ENCODE data around the gene TTYH3. TPM values are rescaled to one million over a fixed set of nuclear protein-coding genes. Genes with fewer than 3 reads are reported as not detected.

TTYH3 gene
- total RNA-seq, 1 donor from 2014 or later, result 31.5 TPM

DNA sequence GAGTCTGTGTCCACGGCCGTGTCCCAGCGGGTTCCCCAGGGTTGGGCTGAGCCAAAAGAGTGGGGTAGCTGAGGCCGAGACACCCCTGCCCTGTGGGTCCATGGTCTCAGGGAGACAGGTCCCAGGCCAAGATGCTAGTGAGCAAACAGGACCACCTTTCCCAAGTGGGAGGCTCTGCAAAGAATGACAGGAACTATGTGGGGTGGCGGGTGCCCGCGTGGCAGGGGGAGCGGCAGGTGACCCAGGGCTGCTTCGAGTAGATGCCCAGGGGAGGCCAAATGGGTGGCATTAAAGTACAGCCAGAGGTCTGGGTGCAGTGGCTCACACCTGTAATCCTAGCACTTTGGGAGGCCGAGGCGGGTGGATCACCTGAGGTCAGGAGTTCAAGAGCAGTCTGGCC lies 18.2 kb downstream of the TTYH3 start:
- no peak for DNase-seq

- no peak for DNase-seq
Observed at GRCh38 chr7:2650451-2650850, 18.7 kb downstream of the TTYH3 start.

GRCh38 chr7:2651336-2651735 lies 19.6 kb downstream of the TTYH3 start:
- no peak for DNase-seq

GRCh38 chr7:2651847-2652735 lies 20.3 kb downstream of the TTYH3 start:
- DNase-seq, result no peak

GRCh38 chr7:2652736-2653060 lies 20.9 kb downstream of the TTYH3 start:
- DNase-seq, result no peak

GRCh38 chr7:2654059-2654458 lies 22.3 kb downstream of the TTYH3 start:
- DNase-seq, result no peak

GRCh38 chr7:2655870-2656614 lies 24.3 kb downstream of the TTYH3 start:
- DNase-seq, result no peak

- no peak for DNase-seq
Observed at GRCh38 chr7:2657208-2657607, 25.4 kb downstream of the TTYH3 start.

- no peak for DNase-seq
Observed at GRCh38 chr7:2657920-2658671, 26.3 kb downstream of the TTYH3 start.

- no peak for DNase-seq
Observed at GRCh38 chr7:2658941-2659340, 27.2 kb downstream of the TTYH3 start.

DNA sequence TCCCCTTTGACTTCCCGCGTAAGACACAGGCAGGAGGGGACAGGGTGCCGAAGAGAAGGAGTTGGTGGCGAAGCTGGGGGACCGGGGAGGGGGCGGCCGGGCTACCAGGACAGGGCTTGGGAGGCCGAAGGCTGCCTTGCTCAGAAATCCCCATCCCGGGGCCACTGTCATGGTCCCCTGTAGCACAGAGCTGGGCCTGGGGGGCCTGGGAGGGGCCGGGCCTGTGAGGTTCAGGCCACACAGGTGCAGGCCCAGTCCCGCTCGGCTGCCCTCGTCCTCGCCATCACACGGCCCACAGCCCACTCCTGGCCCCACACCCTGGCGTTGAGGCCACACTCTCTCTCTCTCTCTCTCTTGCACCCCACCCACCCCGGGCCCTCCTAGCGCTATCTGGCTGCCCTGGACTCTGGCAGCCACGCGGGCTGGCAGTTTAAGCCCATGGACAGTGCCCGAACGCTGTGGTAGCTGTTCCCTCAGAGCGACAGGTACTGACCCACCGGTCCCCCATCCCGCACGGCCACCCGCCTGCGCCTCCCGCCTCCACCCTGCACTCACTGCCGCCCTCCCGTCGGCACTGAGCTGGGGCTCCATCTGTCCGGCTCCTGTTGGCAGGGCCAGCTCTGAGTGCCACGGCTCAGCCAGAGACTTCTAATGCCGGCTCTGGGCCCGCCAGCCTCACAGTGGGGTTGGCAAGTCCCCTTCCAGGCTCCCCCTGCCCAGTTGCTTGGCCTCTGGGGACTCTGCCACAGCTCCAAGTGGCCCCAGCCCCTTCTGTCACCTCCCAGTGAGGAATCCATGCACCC lies 28.0 kb downstream of the TTYH3 start:
- DNase-seq, result no peak

- DNase-seq, result no peak
Observed at GRCh38 chr7:2660359-2661095, 28.7 kb downstream of the TTYH3 start.

GRCh38 chr7:2661096-2661449 lies 29.3 kb downstream of the TTYH3 start:
- no peak for DNase-seq

DNA sequence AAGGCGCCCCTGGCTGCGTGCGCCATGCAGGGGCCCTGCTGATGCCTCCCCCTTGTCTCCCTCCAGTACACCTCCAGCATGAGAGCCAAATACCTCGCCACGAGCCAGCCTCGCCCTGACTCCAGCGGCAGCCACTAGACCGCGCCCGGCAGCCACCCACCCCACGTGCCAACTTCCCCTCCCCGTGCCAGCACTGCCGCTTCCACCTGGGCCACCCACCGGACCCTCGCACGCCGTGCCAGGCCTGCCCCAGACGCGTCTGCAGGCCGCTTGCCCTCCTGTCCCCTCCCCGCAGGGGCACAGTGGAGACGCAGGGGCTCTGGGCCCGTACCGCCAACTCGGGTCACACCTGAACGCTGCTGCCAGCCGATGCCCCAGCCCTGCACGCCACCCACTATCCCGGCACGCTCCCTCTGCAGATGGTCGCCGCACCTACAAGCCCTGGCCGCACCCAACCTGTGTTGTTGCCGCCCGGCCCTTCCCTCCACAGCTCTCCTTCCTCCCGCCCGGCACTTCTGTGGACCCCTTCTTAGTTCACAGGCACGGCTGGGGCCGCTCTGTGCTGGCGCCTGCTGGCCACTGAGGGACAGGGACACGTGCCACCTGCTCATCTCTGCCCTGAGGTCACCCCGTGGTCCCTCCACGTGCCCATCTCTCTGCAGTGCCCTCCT lies 30.0 kb downstream of the TTYH3 start:
- DNase-seq, result no peak

DNA sequence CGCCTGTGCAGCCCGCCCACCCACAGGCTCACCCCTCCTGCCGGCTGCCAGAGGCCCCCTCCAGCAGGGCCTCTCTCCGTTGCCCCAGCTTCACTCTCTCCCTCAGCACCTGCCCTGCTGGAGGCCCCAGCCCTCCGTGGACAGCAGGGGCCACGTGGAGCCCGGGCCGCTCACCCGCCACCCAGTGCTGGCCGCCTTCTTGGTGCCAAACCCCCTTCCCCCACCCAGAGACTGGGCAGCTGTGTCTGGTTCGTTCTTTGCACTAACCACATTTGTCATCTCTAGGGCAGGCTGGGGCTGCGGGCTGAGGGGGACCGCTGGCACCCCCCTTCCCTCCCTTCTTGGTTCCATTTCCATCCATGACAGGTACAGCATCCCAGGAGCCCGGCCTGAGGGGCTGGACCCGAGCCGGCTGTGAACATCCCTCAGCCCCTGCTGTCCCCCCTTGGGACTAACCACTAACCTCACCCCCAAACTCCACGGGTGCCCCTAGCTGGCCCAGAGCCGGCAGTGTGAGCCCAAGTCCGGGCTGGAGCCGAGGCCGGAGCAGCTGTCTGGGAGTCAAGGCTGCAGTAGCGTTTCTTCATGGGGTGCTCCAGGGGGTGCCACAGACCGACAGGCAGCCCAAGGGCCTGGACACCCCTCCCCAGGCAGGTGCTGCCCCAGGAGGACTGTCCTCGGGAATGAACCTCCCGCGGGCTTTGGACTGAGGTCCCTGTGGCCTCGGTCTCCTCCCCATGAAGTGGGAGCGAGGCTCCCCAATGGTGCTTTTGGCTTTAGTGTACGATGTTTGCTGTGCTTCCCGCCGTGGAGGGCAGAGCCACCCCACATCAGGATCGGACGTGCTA lies 30.7 kb downstream of the TTYH3 start:
- DNase-seq, result no peak

DNA sequence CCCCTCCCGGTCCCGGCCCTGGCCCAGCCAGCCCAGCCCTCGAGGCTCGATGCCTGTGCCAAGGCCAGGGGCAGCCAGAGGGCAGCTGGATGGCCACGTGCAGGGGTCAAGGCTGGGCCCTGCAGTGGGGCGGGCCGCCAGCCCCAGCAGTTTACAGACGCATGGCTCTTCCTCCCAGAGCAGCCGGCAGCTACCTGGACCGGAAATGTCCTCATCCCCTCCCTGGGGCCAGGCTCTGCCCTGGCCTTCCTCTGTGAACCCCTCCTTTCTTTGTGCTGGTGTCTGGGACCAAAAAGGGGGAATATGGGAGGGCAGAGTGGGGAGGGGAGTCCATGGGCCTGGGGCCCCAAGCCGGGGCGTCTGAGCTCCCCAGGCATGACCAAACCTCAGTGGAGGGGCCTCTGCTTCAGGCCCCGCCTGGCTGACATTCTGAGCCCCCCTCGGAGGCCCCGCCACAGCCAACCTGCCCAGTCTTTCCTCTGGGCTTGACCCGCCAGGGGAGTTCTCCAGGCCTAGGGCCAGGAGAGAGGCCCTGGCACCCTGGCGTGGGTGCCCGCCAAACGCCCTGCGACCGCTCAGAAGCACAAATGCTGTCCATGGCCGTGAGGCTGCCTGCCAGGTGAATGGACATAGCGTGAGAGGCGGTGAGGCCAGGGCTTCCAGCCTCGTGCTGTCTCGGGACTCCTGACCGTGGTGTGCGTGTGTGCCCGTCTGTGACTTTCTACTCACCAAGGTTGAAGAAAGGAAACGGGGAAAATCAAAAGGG lies 31.5 kb downstream of the TTYH3 start:
- DNase-seq, result no peak

GRCh38 chr7:2663960-2664359 lies 32.2 kb downstream of the TTYH3 start:
- DNase-seq, result no peak

- no peak for DNase-seq
Observed at GRCh38 chr7:2665359-2665791, 33.6 kb downstream of the TTYH3 start.

- DNase-seq, result no peak
Observed at GRCh38 chr7:2666155-2666554, 34.4 kb downstream of the TTYH3 start.

Measured in occipital lobe (tissue), 2 donors.